Measurements from ENCODE around the gene ASTN1.

- no peak for TF ChIP-seq CTCF (IDR thresholded peaks at IDR 0.05; ENCODE audit: insufficient read depth, low read length)
- TF ChIP-seq GABPA (IDR thresholded peaks at IDR 0.05; ENCODE audit: low read depth) = no peak
- TF ChIP-seq POLR2AphosphoS5 (IDR thresholded peaks at IDR 0.05; ENCODE audit: low read depth) = no peak
Observed at GRCh38 chr1:177173976-177174375, 9.5 kb upstream of the ASTN1 start.

All from HL-60 (cell line).